Measurements from ENCODE around the gene CTU2. TPM values are rescaled to one million over a fixed set of nuclear protein-coding genes. Genes with fewer than 3 reads are reported as not detected.
A peak's percentile ranks its signal among the peaks of the same experiment; 100 is the strongest.

Gene CTU2
- total RNA-seq, 1 donor from 2014 or later: 13.1 TPM

DNA sequence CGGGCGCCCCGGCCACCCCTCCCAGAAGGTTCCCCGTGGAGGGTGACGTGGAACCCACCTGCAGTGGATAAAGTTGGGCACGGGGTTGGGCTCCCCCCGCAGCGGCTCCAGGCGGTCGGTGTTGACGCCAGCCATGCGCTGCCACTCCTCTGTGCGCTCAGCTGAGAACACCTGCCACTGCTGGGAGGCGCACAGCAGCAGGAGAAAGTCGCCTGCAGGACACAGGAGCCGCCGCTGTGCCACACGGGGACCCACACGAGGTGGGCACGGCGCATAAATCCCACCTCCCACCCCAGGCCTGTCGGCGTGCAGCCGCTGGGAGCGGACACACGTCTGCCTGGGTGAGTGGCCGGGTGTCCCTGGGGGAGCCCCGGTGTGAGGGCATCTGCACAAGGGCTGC lies 20.7 kb downstream of the CTU2 start:
- Histone ChIP-seq H3K4me1 (peaks cover 5% of the 10 kb centered on the region), H3K36me3 (peaks cover 57% of the 10 kb centered on the region), H3K9me3 (replicated peaks) (no peaks in the 10 kb centered on the region), H3K4me3 (no peak overlapping the region), H3K27ac (replicated peaks) (no peak overlapping the region), H3K27me3 (ENCODE audit: low read depth) (no peaks in the 10 kb centered on the region)
- intact Hi-C loops (cut with micrococcal nuclease): no loop called here
- TF ChIP-seq CTCF (IDR thresholded peaks at IDR 0.05; ENCODE audit: borderline replicate concordance): no peak
- no peak for DNase-seq

DNA sequence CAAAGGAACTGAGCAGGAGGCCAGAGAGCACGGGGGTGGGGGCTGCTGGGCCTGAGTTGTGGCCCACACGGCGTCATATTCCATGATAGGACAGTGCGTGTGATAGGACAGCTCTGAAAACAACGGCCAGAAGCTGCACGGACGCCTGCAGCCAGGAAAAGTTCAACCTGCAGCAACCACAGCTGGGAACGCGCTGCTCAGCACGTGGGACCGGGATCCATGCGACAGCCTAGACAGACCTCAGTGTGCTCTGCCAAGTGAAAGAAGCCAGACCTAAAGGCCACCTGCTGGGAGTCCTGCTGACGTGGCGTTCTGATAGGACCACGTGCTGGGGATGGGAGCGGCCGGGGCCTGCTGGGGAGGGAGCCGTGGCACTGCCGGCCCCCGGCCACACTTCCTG lies 21.6 kb downstream of the CTU2 start:
- Histone ChIP-seq H3K36me3 (peaks cover 48% of the 10 kb centered on the region), H3K27me3 (ENCODE audit: low read depth) (no peaks in the 10 kb centered on the region), H3K9me3 (replicated peaks) (no peaks in the 10 kb centered on the region), H3K27ac (replicated peaks) (peak overlapping the region; percentile 34), H3K4me3 (no peak overlapping the region), H3K4me1 (peaks cover 5% of the 10 kb centered on the region)
- TF ChIP-seq CTCF (IDR thresholded peaks at IDR 0.05; ENCODE audit: borderline replicate concordance): no peak
- intact Hi-C loops (cut with micrococcal nuclease): no loop called here
- peak; percentile 46 for DNase-seq

DNA sequence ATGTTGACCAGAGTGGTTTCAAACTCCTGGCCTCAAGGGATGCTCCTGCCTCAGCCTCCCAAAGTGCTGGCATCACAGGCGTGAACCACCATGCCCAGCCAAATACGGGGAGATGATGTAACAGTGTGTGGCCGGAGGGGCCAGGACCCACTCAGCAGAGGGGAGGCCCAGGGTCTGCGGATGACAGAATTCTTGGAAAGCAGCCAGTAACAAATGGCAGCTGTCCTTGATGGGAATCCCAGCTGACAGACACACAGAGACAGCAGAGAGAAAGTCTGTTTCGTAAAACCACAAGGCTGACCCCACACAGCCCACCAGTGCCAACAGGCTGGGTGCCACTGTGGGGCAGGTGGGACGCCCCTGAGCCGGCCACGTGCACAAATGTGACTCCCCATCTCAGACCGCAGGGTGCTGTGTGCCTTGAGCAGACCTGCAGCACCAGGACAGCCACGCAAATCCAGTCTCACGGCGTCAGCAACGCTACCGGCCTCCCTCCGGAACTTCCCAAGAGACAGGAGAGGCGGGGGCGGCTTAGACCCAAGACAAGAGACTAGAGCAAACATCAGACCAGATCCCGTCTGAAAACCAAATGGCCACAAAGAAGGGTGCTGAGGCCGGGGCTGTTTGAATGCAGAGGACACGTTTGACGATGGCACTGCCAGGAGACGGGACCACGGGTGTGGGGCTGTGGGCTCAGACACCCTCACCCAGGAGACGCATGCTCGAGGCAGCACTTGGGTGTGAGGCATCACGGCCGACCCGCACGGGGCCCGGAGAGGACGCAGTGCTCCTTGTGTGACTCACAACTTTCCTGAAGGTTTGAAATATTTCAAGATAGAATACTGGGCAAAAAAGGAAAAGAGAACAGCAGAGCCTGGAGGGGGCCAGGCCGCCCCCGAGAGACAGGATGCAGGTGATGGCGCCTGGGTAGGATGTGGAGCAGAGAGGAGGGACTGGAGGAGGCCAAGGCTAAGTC lies 24.6 kb downstream of the CTU2 start:
- Histone ChIP-seq H3K4me3 (no peak overlapping the region), H3K36me3 (peaks cover 27% of the 10 kb centered on the region), H3K27ac (replicated peaks) (no peak overlapping the region), H3K4me1 (peaks cover 5% of the 10 kb centered on the region), H3K27me3 (ENCODE audit: low read depth) (no peaks in the 10 kb centered on the region), H3K9me3 (replicated peaks) (no peaks in the 10 kb centered on the region)
- DNase-seq: no peak
- intact Hi-C loops (cut with micrococcal nuclease): loop anchor here (10.0 kb wide), 1 partner anchor 484 kb away; the partner anchor contains the start of gene ZNF778
- no peak for TF ChIP-seq CTCF (IDR thresholded peaks at IDR 0.05; ENCODE audit: borderline replicate concordance)

- Histone ChIP-seq H3K4me3 (no peak overlapping the region), H3K9me3 (replicated peaks) (no peaks in the 10 kb centered on the region), H3K27me3 (ENCODE audit: low read depth) (no peaks in the 10 kb centered on the region), H3K27ac (replicated peaks) (no peak overlapping the region), H3K36me3 (peaks cover 19% of the 10 kb centered on the region), H3K4me1 (peaks cover 5% of the 10 kb centered on the region)
- TF ChIP-seq CTCF (IDR thresholded peaks at IDR 0.05; ENCODE audit: borderline replicate concordance): no peak
- intact Hi-C loops (cut with micrococcal nuclease): loop anchor here (10.0 kb wide), 1 partner anchor 483 kb away; the partner anchor contains the start of gene ZNF778
- DNase-seq: no peak
These were observed 25.4 kb downstream of the CTU2 start for GRCh38 chr16:88731699-88732098.

GRCh38 chr16:88732172-88732960 lies 26.1 kb downstream of the CTU2 start:
- Histone ChIP-seq H3K9me3 (replicated peaks) (no peaks in the 10 kb centered on the region), H3K4me1 (peaks cover 6% of the 10 kb centered on the region), H3K4me3 (no peak overlapping the region), H3K27ac (replicated peaks) (no peak overlapping the region), H3K36me3 (peaks cover 13% of the 10 kb centered on the region), H3K27me3 (ENCODE audit: low read depth) (no peaks in the 10 kb centered on the region)
- TF ChIP-seq CTCF (IDR thresholded peaks at IDR 0.05; ENCODE audit: borderline replicate concordance): no peak
- DNase-seq: no peak
- intact Hi-C loops (cut with micrococcal nuclease): loop anchor here (10.0 kb wide), 1 partner anchor 482 kb away; the partner anchor contains the start of gene ZNF778

Measured in left ventricle myocardium inferior (tissue), 1 donor.